HL-60 (cell line): ENCODE measurements around the gene NAALADL2.

Source experiments
- GABPA ChIP-seq: IDR thresholded peaks from 2 replicates; pipeline ENCODE4 v1.6.1; 2012; ENCODE audit warnings: low read depth
- SPI1 ChIP-seq: IDR thresholded peaks from 2 replicates; pipeline ENCODE4 v1.6.1; 2012; ENCODE audit warnings: low read depth, mild to moderate bottlenecking, borderline replicate concordance
- TF ChIP-seq, protein P1 (sequence below): IDR thresholded peaks from 2 replicates; pipeline ENCODE4 v1.6.1; 2012; ENCODE audit warnings: low read depth; ENCODE audit not compliant: insufficient replicate concordance
- TF ChIP-seq, protein P2 (sequence below): IDR thresholded peaks from one replicate; pipeline ENCODE4 v1.5.1; 2011; ENCODE audit warnings: low read length, control low read depth, inconsistent platforms; ENCODE audit not compliant: insufficient read depth

DNA sequence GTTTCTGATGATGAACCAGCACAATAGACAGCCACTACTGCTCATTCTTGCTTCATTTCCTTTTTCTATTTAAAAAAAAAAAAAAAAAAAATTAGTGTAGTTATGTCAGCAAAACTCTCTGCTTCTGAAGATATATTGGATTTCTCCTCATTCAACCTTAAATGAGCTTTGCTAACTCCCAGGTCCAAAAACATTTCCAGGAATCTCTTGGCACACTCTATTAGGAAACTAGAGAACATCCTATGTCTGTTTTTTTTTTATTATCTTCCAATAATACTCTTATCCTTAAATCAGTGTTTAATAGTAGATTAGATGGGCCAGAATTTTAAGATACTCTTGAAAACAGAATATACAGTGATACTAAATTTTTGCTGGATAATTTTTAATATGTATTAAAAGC, 398.0 kb downstream of the NAALADL2 start:
- TF ChIP-seq, protein P1, sequence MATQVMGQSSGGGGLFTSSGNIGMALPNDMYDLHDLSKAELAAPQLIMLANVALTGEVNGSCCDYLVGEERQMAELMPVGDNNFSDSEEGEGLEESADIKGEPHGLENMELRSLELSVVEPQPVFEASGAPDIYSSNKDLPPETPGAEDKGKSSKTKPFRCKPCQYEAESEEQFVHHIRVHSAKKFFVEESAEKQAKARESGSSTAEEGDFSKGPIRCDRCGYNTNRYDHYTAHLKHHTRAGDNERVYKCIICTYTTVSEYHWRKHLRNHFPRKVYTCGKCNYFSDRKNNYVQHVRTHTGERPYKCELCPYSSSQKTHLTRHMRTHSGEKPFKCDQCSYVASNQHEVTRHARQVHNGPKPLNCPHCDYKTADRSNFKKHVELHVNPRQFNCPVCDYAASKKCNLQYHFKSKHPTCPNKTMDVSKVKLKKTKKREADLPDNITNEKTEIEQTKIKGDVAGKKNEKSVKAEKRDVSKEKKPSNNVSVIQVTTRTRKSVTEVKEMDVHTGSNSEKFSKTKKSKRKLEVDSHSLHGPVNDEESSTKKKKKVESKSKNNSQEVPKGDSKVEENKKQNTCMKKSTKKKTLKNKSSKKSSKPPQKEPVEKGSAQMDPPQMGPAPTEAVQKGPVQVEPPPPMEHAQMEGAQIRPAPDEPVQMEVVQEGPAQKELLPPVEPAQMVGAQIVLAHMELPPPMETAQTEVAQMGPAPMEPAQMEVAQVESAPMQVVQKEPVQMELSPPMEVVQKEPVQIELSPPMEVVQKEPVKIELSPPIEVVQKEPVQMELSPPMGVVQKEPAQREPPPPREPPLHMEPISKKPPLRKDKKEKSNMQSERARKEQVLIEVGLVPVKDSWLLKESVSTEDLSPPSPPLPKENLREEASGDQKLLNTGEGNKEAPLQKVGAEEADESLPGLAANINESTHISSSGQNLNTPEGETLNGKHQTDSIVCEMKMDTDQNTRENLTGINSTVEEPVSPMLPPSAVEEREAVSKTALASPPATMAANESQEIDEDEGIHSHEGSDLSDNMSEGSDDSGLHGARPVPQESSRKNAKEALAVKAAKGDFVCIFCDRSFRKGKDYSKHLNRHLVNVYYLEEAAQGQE, result no peak
- TF ChIP-seq SPI1, result no peak
- TF ChIP-seq, protein P2, sequence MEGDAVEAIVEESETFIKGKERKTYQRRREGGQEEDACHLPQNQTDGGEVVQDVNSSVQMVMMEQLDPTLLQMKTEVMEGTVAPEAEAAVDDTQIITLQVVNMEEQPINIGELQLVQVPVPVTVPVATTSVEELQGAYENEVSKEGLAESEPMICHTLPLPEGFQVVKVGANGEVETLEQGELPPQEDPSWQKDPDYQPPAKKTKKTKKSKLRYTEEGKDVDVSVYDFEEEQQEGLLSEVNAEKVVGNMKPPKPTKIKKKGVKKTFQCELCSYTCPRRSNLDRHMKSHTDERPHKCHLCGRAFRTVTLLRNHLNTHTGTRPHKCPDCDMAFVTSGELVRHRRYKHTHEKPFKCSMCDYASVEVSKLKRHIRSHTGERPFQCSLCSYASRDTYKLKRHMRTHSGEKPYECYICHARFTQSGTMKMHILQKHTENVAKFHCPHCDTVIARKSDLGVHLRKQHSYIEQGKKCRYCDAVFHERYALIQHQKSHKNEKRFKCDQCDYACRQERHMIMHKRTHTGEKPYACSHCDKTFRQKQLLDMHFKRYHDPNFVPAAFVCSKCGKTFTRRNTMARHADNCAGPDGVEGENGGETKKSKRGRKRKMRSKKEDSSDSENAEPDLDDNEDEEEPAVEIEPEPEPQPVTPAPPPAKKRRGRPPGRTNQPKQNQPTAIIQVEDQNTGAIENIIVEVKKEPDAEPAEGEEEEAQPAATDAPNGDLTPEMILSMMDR, result no peak
- no peak for TF ChIP-seq GABPA
